HTERT RPE-1 (cell line): ENCODE measurements around the gene PADI2.

Experiments
- in situ Hi-C: fragments of 300-500 bp; cut with MboI; formaldehyde crosslinking; loops from 4 replicates; pipeline ENCODE4 v1.14.3; 2020; ENCODE audit warnings: low sequenced_read_pairs

Gene PADI2

DNA sequence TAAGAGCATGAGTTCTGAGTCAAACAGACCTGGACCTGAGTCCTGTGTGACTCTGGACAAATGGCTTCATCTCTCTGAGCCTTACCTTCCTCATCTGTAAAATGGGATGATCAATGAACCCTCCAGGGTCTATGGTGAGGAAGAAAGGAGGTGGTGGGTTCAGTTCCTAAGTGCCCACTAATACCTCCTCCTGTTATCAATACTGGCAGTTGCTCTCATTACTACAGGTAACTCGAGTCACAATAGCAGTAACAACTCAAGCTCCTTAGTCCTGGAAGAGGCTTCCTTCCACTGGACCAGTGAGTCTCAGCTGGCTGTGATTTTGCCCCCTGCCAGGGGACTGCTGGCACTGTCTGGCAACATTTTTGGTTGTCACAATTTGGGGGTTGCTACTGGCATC is 2.6 kb downstream of the PADI2 start:
- in situ Hi-C loops: no loop called here

DNA sequence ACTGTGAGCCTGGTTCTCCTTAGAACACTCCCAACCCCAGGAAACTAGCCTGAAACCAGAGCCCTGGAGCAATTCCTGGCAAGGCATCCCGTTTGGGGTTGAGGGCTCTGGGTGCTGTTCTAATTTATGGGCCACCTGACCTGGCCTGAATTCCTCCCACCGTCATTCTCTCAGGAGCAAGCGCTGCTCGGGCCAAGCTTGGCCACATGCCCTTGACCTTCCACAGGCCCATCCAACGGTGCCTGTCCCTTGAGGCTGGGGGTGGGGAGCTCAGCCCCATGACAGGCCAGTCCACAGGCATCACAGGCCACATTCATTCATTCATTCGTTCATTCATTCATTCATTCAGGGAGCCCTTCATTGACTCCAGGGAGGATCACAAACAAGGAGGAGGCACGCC is 5.3 kb downstream of the PADI2 start:
- in situ Hi-C loops: no loop called here

DNA sequence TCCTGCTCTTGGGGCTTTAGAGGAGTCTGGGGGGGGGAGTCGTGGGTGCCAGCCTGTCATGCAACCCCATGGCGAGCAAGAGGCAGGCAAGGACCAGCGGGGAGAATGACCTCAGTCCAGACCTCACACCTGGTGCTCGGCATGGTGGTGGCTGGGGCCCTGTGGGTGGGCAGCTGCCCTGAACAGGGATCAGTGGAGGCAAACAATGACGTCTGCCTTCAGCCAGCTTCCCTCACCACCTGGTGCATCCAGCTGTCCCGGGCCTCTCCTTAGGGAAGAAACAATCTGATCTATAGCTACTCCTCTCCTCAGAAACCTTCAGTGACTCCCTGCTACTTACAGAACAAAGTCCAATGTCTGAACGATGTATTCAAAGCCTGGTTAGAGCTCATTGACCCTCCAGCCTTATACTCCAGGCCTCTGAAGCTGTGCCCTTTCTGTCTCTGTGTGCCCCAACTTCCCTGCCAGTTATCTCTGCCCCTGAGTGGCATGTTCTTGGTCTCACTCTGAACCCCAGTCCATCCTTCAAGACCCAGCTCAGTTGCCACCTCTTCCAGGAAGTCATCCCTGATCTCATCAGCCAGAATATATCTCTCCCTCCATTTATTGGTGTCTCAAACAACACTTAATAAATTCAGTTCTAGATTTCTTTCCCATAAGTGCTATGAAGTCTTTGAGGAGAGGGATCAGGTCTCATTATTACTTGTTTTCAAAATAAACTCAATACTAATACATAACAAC is 6.6 kb downstream of the PADI2 start:
- in situ Hi-C loops: no loop called here

DNA sequence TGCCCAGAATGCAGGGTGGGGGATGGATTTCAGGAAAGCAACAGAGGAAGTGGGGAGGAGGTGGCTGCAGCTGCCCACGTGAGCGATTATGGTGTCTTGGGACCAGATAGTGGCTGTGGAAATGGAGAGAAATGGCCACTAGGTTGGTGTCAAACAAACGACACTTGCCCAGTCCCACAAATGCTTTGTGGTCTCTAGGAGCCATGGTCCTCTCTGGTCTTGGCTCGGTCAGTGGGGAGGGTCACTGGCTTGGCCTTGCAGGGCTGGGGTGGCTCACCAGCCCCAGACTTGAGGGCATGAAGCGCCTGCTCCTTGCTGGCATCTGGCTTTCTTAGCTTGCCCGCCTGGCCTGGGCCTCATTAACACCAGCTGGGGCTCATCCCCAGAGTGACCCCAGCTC is 7.2 kb downstream of the PADI2 start:
- in situ Hi-C loops: no loop called here

DNA sequence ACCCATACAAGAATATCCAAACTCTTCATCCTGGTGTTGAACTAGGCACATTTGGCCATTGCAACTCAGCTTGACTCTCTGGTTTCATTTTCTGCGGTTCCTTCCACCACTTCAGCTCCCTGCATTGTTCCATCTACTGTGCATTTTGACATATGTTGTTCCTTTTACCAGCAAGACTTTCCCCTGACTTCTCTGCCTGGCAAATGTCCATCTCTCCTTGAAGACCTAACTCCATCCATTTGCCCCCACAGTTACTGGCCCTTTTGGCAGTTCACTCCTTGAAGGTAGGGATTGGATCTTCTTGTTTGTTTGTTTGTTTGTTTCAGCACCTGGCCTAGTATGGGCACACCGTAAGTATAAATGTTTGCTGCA is 8.7 kb downstream of the PADI2 start:
- in situ Hi-C loops: no loop called here

DNA sequence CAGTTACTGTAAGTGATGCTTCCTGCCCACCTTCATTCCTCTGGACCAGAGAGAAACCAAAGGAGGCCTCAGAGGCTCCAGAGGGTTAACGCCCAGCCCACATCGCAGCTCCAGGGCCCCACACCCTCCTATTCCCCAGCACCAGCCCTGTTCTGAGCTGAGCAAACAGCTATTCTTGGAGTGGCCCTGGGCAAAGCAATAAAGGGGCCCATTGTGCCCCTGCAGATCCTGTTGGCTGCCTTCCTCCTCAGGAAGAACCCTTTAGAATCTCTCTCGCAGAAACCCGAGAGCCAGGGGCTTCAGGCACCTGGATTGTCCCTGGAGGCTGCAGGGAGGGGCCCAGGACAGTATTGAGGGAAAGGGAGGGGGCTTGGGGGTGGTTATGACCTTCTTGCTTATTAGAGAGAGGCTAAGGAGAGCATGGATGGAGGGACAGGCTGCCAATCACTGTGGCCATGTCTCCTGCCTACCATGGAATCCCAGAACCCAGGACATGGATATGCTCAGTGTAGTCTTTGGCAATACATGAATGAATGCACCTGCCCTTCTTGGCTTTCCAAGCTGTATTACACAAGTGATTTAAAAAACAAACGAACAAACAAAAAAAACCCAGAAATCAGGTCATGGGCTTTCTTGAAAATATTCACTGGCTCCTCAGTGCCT is 9.2 kb downstream of the PADI2 start:
- in situ Hi-C loops: no loop called here

DNA sequence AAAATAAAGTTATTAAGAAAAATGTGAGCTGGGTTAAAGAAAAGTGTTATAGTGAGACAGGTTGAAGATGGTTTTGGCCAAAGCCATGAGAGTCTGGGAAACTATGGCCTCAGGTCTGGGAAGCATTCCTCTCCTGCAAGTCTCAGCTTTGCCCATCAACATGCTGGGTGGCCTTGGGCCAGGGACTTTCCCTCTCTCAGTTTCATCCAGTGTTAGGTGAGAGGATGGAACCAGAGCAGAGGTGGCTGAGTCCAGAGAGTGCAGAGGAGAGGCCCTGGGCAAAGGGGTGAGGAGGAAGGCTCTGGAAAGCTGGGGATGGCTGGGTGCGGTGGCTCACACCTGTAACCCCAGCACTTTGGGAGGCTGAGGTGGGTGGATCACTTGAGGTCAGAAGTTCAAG is 10.5 kb downstream of the PADI2 start:
- in situ Hi-C loops: no loop called here

DNA sequence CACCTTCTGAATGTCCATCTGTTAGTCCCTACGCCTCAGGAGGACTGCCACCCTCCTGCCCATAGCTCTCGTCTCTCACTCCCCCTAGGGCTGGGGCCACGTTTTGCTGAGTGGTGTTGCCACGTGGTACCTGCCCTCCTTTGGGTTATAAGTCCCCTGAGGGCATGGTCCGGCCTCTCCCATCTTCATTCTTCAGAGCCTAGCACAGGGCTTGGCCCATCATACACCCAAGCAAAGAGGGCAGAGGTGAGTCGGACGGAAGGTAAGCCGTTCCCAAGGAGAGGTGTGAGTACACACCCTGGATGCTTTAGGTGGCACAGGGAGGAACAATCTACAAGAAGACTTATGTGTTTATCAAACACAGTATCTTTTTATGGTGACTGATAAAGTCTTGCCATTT is 10.9 kb downstream of the PADI2 start:
- in situ Hi-C loops: no loop called here

DNA sequence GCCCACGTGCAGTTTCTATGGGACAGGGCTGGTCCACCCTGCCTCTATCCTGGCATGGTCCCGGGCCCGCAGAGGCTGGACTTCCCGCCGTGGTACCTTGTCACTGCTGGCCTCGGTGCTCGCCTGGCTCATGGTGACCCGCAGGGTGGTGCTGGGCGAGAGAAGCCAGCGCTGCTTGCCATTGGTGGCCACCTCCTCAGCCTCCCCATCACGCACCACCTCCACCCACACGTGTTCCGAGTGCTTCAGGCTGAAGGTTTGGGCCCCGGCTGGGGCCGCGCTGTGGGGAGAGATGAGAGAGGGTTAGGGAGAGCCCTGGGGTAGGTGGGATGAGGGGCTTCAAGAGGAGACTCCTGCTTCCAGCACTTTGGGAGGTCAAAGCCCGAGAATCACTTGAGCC is 14.5 kb downstream of the PADI2 start:
- in situ Hi-C loops: no loop called here

DNA sequence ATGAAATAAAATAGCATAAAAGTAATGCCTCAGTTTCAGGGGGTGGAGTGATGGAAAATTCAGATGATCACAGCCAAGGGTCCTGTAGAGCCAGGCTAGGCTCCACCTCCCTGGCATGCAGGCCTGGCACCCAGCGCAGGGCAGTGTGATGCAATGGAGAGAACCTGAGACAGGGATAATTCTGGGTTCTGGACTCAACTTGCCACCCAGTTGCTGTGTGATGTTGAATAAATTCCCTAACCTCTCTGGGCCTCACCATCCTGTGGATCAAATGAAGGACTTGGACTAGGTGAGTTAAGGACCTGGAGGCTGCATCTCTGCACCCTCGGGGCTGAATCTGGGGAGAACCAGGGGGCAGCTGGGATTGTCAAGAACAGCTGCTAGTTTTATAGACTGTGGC is 17.0 kb downstream of the PADI2 start:
- in situ Hi-C loops: no loop called here

DNA sequence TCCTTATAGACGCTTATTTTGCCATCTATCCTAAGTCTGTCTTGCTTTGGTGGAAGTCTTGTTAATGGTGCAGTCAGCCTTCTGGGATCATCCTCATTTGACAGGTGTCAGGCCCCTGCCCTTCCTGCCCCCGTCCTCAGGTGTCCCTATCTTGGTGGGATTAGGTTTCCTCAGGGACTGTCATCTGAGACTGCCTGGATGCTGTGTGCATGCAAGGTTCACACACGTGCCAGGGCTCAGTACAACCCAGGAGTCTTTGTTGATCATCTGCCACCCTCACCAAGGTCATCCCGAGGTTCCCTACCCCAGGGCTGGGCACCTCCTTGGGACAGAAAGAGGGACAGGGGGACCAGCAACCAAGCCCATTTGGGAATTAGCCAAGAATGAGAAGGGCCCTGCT is 18.0 kb downstream of the PADI2 start:
- in situ Hi-C loops: no loop called here

DNA sequence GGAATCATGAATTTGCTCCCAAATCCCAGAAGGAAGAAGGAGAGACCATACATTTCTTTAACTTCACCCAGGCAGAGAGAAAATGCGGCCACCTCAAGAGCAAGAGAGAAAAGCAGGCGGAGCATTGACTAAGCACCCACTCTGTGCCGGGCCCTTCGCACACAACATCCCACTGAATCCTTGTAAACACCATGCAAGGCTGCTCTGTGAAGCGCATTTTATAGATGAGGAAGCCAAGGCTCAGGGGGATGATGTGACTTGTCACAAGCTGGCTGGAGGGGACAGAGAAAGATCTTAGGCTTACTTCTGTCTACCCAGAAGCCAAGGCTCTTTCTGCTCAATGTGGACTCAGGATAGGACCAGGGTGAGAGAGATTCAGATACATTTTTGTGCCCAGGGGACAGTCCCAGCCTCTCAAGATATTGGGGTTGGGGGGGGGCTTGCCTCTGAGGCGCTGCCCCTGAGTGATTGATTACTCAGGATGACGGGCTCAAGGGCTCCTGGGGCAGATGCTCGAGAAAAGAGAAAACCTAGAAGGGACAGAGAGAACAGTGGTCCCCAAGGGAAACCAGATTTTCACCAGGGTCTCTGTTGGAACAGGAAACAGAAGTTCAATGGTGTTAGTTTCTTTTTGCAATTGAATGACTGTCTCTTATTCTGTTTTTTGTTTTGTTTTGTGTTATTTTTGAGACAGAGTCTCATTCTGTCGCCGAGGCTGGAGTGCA is 19.5 kb downstream of the PADI2 start:
- in situ Hi-C loops: no loop called here

DNA sequence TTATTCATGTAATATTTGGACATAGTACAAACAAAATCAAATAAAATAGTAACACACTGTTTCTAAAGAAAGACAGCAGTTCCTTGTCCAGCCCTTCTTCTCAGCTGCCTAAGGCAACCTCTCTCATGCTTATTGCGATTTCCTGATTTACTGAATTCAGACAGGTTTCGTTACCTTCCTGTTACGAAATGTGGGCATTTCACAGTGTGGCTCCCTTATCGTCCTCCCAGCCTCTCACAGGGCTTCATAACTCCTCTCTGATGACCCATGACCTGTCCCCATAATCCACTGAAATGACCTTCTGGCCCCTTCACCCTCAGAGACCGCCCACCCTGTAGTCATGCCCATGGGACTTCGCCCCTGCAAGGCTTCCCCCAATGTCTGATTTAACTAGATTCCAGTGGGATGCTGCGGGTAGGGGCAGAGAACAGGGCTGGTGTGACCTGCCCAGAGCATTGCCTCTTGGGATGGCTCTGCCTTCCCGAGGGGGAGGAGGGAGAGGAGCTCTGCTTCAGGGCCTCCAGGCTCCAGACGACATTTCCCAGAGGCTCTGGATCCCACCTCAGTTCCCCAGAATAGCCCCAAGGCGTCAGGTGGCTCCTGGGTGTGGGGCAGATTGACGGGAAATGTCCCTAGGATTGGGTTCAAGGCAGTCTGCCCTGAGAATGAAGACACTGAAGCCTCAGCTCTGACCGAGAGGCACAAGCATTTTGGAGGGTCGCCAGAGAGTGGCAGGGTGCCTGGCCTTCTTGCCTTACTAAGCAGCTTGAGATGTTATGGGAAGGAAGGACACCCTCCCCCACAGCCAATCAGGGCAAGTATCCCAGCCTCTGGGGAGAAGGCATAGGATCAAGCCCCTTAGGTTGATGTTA is 20.6 kb downstream of the PADI2 start:
- in situ Hi-C loops: no loop called here

DNA sequence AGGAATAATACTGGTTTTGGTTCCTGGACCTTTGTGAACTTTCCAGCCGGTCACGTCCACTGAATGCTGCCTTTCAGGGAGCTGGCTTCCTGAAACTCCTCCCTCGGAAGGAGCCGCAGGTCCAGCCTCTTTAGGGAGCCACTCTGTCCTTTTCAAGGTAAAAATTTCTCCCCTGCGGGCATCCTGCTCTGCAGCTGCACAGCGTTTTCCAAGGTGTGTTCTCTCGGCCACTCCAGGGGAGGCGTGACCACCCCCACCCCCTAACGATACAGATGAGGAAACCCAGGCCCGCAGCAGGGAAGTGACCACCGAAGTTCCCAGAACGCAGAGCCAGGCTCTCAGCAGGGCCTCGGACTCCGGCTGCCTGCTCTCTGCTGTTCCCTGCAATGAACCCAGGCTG is 21.5 kb downstream of the PADI2 start:
- in situ Hi-C loops: no loop called here

DNA sequence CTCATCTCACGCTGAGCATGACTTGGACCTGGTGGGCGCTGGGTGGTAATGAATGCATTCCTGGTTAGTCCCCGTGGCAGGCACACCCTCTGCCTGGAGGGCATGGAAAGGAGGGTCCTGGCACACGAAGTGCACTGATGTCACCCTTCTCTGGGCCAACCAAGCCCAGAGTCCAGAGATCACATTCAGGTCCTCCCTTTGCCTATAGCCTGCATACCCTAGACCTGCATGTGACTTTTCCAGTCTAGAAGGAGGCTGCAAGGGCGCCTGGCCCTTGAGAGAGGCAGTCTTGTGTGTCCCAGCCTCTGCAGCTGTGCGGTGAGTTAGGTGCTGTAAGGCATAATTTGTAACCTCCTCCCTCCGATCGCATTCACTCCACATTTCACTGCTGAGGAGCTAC is 22.1 kb downstream of the PADI2 start:
- in situ Hi-C loops: no loop called here

DNA sequence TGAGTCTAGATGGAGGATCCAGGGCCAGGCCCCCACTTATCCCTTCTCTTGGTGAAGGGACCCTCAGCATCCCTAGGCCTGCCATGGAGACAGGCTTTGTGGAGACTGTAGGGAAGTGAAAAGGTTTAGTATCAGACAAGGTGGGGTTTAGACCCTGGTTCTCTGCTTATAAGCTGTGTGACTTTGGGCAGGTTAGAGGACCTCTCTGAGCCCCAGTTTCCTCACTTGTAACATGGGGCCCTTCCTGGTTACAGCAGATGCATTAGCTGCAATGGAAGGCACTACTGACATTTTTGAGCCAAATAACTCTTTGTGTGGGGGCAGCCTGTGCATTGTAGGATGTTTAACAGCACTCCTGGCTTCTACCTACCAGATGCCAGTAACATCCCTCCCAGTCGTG is 22.7 kb downstream of the PADI2 start:
- in situ Hi-C loops: no loop called here

DNA sequence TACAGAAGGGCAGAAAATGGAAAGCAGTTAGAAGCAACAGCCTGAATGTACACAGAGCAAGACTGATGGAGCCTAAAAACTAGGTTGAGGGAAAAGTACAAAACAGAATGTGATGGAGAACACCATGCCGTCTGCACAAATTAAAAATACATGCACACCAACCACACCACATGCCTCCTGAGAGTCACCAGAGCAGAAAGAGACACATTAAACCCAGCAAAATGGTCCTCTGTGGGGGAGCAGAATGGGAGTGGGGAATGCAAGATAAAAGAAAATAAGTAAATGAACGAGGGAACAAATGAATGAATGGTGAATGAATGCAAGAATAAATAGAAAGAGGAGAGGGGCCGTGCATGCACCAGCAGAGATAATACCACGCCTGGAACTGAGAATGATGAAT is 24.1 kb downstream of the PADI2 start:
- in situ Hi-C loops: no loop called here

DNA sequence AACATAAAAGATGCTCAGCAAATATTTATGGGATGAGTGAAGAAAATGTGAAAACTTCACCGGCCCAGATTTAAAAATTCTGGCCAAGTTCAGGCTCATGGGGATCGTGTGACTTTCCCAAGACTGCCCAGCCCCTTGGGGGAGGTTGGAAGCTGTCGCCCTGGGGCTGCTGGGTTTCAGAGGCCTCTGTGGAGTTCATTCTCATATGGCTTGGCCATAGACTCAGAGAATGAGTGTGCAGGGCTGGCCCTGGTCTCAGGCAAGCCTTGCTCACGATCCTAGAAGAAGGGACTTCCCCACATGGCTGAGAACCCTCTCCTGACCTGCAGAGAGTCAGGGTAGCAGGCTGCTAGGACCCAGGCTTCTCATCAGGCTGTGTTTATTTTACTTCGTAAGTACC is 24.6 kb downstream of the PADI2 start:
- in situ Hi-C loops: no loop called here

DNA sequence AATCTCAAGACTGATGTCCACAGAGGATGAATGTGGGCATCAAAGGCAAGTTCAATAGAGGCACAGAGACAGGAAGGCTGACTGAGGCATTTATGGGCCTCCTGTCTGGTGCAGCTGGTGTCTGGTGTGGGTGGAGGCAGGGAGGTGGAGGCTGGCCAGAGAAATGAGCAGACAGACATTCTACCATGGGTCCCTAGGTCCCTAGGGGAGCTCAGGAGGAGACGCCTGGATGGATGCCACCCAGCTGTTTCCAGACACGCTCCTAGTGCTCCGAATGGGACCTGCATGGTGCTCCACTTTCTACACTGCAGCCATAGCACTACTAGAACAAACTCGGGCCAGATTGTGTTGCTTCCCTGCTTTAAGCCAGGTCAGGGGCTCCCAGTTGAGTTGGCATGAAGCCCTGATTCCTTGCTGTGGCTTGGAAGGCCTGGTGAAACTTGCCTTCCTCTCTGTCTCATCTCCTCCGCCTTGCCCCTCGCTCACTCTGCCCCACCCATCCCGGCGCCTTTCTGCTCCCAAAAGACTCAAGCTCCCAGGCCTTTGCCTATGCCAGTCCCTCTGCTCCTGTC is 25.3 kb downstream of the PADI2 start:
- in situ Hi-C loops: no loop called here

DNA sequence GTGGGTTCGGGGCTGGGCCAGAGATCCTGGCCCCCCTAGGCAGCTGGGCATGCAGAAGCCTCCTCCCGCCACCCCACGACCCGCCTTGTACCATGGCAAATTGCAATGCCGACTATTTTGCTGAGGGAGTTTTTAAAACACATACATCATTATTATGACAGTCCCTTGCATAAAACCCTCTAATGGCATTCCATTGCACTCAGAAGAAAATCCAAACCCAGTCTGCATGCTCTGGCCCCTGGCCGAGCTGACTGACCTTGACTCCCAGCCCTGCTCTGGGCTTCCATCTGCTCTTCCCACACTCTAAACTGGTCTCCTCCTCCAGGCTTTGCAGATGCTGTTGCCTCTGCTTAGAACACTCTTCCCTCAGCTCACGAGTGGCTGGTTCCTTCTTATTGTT is 28.0 kb downstream of the PADI2 start:
- in situ Hi-C loops: no loop called here

DNA sequence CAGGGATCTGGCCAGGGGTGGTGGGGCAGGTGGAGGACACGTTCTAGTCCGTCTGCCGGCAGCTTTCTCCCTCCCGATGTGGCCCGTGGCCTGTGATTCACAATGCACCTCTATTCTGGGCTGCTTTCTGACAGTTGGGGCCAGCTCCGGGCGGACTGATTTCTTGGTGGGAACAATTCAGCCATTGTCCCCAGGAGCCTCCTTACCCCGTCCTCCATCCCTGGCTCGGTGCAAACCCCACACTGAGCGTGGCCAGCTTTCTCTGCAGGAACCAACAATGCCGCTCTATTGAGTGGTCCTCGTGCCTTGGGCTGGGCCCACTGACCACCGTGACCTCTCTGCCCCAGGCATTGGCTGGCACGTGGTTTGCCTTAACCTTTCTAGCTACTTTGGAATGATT is 29.7 kb downstream of the PADI2 start:
- in situ Hi-C loops: no loop called here
